ENCODE results near the gene PTPRG.

Gene PTPRG

DNA sequence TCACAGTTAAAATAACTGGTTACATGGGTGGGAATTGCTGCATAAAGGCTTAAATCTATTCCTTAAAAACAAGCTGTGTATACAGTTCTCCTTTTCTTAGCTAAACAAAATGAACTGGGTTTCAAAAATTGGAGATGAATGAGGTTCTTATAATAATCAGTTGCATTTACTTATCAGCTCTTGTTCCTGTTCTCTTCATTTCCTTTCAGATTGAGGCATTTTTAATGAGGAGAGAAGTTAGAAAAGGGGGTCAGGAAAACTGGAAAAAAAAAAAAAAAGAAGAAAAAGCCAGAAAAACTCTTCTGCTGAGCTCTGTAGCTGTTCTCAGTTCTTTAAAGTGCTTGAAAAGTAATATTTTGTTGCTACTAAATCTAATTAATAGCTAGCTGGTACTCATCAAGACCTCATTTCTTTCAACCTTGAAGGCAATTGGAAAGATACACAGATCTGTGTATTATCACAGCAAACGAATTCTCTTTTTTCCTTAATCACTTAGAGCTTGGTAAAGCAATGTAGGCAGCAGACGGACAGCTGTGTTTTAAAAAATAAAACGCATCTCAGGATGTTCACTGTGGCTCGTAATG, 32.2 kb downstream of the PTPRG start:
- DNase-seq, result no peak

DNA sequence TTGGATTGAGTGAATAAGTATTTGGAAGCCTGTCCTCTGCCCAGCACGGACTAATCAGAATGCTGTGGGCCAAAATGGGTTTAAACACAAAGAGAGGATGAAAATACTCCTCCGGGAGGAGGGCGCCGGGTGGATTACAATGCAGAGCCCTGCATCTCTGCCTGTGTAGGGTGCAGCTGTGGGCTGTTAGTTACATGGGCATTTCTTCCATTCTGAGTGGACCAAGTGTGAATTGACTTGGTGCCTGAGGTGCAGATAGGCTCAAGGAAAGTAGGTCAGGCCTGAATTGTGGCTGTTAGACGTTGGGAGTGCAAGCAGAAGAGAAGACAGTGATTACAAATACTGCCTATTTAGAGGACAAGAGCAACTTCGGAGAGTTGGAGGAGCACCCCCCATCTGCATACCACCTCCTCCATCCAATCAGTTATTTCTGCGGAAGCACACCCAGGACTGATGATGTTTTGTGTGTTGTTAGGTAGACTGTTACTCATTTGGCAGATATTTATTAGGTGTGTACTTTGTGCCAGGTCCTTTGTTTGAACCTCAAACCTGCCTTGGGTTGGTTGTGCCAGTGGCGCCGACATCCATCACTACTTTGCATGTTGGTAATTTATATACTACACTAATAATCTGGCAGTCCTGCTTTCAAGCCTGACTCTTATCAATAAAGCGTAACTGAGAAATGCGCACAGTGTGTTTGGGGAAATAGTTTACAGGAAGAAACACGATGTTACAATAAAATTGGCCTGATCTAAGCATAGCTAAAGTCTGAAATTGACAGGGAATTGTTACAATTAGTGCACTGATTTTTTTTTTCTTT, 33.0 kb downstream of the PTPRG start:
- no peak for DNase-seq

DNA sequence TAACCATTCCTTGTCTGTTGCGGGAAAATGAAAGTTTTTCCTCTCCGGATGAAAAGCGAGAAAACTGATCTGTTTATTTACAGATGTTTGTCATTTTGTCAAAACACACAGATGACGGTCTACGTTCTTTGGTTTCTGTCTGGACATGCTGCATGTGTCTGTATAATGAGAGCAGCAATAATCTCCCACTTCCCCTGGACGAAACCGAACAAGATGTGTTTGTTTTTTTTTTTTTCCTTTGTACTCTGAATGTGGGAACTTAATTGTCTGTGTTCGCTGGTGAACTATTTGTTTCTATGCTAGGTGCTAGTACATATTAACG, 33.6 kb downstream of the PTPRG start:
- DNase-seq, result no peak

DNA sequence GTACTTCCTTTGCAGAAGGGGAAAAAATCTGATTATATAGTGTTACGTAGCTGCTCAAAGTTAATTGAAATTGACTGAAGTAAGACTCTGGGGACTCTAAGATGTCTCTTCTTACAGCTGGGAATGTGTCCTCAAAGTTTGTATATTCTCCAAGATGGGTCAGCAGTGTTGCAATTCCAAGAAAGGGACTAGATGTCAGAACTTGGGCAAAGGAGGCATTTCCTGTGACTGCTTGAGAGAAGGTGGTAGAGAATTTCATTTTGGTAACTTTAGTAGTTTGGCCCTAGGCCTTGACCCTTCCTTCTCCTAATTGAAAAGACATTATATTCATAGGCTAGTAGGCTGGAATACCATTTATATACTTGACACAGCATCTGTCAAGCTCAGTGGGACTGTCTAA, 33.9 kb downstream of the PTPRG start:
- no peak for DNase-seq

DNA sequence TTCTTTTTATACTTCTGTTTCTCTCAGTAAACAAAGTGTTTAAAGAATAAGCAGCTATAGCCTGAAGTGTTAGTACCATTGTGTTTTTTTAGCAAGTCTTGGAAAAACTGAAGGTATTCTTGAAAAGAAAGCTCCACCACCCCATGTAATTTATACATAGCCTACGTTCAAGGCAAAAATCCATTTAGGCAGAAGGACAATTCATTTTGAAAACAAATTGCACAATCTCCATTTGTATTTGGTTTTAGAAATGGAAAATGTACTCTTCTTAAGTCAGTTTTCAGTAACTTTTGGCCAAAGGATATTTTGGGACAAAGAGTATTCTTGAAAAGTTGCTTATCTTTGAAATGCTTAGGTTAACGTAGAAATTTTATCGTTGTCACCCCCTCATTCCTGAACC, 34.5 kb downstream of the PTPRG start:
- no peak for DNase-seq

DNA sequence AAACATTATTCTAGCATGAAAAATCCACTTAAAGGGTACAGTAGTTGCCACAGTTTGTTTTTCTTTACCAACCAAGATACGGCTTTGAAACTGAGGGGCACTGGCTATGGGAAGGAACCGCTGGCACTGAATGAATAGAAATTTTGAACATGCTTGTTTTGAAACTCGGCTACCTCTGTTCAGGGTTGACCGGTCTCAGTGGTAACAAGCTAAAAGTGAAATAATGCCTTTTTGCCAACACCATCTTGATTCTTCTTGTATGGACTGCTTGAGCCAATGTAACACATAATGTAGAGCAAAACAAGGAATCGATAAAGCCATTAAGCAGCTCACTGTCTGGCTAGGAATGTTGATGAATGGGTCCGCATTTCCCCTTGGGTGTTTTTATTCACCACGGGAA, 36.5 kb downstream of the PTPRG start:
- DNase-seq, result no peak

DNA sequence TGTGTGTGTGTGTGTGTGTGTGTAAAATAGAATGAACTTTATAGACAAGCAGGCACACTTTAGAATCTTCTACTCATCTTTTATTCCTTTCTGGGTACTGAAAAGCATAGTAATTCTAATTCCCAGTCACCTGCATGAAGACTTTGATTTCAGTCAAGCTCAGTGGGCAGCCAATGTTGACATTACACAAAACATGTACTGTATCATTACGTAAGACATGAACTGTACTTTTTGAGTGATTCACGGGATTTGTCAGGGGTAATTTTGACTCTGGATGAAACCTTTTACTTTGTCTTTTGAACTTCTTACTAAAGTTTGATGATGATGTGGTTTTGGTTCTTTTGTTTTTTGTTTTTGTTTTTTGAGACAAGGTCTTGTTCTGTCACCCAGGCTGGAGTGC, 38.8 kb downstream of the PTPRG start:
- no peak for DNase-seq

DNA sequence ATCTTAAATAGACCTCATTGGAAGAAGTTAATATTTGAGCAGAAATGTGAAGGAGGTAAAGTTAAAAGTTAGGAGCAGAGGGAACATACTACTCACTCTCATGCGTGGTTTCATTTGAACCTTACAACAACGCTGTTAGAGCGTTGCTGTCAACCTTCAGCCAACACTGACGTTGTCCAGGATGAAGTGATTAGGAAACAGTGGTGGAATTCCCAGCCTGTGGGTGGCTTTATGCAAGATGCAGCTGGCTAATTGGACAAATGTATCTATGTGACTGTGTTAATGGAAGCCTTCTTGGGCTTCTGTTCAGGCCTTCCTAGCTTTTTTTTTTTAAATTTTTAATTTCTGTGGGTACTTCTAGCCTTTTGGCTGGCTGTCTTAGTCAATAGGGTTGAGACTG, 40.5 kb downstream of the PTPRG start:
- DNase-seq, result no peak

DNA sequence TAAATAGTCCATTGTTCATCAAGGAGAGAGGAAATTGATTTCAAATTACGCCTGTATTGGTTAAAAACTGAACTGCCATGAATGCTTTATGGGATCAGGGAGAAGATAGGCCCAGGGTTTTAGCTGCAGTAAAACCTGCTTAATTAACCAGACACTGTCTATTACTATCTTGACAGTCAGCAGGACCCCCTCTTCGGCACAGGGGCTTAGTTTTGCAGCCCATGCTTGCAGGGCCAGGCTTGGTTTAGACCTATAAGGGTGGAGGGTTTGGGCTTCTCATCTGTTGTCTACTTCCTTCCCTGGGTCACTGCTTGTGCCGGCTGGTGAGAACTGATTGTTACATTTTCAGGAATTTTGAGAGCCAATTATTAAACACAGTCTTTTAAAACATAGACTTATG, 41.1 kb downstream of the PTPRG start:
- no peak for DNase-seq

DNA sequence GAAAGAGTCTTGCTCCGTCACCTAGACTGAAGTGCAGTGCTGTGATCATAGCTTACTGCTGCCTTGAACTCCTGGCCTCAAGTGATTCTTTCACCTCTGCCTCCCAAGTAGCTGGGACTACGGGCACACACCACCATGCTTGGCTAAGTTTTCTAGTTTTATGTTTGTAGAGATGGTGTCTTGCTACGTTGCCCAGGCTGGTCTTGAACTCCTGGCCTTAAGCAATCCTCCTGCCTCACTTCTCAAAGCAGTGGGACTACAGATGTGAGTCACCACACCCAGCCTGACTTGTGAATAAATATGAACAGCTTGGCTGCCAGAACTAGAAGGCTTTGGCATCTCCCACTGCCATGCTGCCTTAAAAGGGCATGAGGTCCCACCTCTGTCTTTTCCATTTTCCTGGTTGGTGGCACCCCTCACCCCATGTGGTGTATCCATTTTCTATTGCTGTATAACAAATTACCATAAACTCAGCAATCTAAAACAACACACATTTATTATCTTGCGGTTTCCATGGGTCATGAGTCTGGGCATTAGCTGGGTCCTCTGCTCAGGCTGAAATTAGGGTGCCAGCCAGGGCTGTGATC, 44.3 kb downstream of the PTPRG start:
- DNase-seq, result no peak

DNA sequence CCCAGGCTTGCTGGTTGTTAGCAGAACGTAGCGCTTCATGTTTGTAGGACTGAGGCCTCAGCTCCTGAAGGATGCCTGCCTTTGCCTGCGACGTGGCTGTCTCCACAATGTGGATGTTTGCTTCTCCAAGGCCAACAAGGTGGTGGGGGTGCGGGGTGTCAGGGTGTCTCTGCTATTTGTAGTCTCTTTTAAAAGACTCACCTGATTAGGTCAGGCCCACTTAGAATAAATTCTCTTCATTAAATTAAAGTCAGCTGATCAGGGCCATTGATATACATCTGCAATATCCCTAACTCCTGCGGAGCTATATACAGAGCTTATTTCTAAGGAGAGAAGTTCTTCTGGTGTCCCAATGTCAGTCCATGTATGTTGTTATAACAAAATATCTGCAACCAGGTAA, 44.8 kb downstream of the PTPRG start:
- no peak for DNase-seq

DNA sequence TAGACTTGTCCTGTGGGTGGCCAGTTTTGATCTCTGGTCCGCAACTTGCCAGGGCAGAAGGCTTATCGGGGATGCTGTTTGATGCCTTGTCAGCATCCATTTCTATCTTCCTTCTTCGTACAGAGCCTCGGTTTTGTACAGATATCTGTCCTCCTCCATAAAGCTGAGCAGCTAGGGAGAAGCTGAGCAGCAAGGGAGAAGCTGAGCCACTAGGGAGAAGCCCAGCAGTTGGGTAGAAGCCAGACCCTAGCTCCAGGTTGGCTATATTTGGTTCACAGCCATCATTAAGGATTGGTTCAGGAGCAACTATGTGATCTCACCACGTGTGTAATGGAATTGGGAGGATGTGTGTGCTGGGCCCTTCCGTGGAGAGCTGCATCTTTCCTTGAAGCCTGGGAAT, 46.7 kb downstream of the PTPRG start:
- no peak for DNase-seq

DNA sequence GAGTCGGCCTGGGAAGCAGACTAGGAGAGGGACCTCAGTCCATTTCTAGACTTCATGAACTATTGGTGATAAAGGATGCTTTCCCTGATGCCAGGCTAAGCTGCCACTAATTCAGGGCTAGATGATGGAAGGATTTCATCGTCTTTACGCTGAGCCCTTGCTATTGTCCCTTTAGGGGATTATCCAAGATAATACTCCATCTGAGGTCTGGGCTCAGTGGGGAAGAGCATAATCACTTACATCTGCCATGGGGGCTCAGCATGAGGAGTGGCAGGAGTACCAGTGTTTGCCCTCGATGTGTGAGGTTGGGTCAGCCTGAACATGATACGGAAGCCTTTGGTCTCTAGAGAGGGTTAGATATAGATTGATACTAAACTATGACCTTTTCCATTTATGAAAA, 47.3 kb downstream of the PTPRG start:
- no peak for DNase-seq

DNA sequence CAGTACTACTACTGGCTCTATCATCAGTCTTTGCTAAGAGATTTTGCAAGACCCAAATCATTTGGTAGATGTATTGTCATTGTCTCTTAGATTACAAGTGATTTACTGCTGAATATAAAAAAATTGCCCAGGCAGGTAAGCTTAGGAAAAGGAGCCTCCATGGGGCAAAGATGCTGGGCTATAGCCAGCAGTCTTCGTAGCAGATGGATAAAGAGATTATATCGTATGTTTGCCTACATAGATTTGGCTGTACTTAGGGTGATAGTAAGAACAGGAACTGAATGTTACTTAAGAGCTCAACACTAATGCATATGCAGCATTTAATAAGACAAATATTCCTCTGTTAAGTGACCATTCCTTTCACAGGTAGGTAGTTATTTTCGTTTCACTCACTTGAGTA, 48.9 kb downstream of the PTPRG start:
- no peak for DNase-seq

DNA sequence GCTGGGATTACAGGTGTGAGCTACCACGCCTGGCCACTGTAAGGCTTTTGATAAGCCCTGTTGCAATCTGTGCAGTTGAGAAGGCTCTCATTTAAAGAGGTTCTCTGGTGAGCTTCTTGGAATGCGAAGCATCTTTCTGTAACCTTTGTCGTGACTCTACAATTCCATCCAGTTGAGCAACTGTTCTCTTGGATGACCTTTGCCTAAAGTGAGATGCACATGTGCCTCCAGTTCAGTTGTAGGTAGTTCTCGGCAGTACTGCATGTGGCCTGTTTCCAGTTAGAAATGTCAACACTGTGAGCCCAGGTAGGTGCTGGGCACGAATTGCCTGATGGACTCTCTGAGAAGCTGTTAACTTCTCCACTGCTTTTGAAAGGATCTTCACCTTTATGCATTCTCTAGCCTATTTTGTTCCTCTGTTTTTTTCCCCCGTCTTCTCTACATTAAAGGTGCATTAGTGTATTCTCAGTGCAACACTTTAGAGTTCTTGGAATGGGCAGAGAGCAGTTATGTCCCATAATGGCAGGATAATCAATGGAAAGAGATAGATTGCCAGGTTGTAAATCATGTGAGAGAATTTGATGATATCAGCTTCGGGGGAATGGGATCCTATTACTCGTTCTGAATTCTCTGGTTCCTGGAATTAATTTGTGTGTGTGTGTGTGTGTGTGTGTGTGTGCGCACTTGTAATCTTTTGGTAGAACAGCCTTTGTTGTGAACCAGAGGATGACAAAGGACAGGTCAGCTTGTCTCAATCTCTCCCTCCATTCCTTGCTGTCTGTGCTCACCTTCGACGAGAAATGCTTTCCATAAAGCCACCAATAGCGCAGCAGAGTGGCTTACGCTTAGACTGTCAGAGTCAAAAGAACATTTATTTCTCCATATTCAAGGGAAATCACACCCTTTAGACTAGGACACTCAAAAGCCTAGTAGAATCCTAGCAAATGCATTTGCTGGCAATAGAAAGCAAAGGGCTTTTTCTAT, 51.1 kb downstream of the PTPRG start:
- no peak for DNase-seq

DNA sequence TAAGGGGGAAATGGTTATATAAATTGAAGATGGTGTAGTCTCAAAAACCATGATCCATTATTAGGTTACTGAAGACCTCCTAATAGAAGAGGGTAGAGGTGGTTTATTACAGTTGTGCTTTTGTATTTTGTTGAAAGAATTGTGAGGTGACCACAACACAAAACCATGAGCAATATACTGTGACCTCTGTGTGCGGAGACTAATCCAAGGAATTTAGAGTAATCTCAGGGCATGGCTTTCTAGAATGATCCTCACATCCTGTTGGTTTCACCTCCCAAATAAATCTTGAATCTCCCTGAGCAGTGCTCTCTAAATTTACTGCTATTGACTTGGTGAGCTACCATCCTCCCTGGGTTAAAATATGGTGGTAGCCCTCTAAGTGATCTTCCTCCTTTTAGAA, 52.3 kb downstream of the PTPRG start:
- DNase-seq, result no peak

DNA sequence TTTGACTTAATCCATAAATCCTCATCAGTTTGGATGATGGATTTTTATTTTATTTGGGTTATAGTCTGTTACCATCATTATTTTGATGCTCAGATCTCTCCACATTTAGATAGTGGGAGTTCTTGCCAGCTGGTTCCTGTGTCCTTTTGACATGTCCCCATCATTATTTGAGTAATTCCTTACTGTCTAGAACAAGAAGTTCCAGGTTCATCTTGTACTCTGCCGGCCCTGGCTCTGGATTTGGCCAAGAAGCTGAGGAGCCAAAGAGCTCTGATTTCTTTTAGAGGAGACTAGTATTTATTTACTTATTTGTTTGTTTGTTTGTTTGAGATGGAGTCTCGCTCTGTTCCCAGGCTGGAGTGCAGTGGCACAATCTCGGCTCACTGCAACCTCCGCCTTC, 54.3 kb downstream of the PTPRG start:
- no peak for DNase-seq

DNA sequence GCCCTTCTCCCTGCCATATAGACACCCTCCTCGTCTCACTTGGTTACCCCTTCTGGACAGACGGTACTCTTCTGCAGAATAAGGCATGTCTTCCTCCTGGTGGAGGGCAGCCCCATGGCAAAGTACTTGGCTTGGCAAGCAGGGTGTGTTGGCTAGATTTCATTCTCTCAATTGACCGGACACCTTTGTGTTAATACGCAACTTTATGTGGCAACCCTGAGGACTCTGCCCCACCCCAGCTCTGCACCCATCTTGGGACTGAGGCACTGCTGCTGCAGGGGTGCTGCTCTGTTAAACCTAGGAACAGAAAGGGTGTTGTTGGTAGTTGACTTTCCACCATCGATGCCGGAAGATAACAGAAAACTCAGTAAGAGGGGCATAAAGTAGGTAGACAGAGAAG, 55.2 kb downstream of the PTPRG start:
- DNase-seq, result no peak

DNA sequence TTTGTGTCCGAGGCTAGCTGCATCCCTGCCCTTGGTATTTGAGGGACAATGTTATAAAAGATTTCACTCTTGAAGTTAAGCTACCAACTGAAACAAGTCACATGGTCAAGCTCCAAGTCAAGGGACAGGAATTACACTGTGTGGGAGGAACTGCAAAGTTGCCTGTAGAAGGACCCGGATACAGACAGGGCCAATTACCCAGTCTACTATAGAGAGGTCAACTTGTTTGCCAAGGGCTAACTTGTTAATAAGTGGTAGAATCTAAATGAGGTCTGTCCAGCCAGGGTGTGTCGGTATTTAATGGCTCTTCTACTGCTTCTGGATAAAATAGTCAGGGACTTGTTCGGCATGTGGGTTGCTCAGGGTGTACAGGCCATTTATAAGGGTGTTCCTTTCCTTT, 55.7 kb downstream of the PTPRG start:
- DNase-seq, result no peak

DNA sequence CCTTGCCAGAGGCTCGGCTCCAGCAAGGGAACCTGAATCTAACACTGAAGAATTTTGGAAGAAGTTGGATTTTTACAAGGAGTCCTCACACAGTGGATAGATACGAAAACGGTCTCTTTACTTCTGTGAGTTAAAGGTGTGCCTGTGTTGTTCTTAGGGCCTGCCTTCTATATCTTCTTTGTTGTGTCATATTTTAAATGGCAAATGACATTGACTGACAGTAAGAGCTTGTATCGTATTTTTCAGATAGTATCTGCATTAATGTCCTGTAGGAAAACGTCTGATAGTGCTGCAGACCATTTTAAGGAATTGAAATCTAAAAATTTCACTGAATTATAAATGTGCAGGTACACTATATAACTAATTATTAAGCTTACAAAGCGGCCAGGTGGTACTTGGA, 56.3 kb downstream of the PTPRG start:
- no peak for DNase-seq

DNA sequence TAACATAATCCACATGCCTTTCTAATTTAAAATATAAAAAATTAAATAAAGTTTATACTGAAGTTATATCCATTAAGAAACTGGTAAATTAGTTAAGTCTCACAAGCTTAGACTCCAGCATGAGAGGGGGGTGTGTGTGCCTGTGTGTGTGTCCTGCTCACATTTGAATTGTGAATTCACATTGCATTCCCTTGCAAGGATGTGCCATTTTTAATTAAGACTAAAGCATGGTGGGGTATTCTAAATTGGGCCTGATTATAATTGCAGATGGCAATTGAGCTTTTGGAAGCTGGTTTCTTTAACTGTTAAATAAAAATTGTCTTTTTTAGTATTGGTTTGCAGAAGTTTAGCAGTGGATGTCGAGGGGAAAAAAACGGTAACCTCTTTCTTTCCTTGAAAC, 56.9 kb downstream of the PTPRG start:
- DNase-seq, result no peak

DNA sequence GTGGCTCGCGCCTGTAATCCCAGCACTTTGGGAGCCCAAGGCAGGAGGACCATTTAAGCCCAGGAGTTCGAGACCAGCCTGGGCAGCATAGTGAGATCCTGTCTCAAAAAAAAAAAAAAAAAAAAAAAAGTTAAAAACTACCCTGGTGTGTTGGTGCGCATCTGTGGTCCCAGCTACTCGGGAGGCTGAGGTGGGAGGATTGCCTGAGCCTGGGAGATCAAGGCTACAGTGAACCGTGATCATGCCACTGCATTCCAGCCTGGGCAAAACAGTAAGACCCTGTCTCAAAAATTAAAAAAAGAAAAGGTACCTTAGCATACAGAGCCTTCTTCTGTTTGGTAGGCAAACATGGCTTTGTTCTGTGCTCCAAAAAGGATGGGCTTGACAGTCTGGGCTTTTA, 57.5 kb downstream of the PTPRG start:
- no peak for DNase-seq

DNA sequence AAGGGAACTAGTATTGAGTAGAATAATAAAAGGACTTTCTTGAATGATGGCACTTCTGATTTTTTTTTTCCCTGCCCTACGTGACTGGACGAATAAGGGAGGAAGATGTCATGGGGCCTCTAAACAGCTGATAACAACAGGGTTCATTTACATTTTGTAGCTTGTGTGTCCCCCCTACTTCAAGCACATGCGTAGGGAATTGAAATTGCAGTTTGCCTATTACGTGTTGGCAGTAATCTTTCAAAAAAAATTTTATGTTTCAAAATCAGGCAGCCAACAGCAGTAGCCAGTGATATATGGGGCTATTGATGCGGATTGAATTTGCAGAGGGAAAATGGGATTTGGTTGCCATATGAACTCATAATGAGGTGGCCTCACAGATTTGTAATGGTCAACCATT, 58.7 kb downstream of the PTPRG start:
- DNase-seq, result no peak

DNA sequence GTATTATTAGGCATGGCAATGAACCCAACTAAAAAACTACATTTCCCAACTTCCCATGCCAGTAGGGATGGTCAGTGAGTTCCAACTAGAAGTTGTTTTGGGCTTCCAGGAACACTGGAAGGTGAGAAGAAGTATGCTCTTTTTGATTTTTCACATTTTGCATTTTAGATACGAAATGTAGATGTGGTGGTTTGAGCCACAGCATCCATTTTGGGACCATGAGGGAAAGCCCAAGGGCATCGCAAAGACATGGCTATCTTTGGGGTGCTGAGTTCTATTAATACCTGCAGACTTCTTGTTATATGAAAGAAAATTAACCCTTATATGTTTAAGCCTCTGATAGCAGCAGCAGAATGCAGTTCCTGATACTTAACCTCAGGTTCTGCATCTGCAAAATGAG, 62.9 kb downstream of the PTPRG start:
- DNase-seq, result no peak
